Measurements from ENCODE around the gene SALL1. TPM values are rescaled to one million over a fixed set of nuclear protein-coding genes. Genes with fewer than 3 reads are reported as not detected.

The SALL1 gene
- total and polyA plus RNA-seq, 2 of the 8 experiments (the other 6 are each of a cell fraction or from before 2014, with no cell fraction given), result 33.7 to 56.8 TPM

GRCh38 chr16:51093726-51094280 lies 57.3 kb downstream of the SALL1 start (continued):
- TF ChIP-seq RXRA (IDR thresholded peaks at IDR 0.05; ENCODE audit: insufficient read depth, low read depth, low read length) (no peak), SP1 (IDR thresholded peaks at IDR 0.05; ENCODE audit: low read depth, low read length) (no peak), CEBPB (IDR thresholded peaks at IDR 0.05; ENCODE audit: low read depth, low read length) (no peak), POLR2AphosphoS5 (IDR thresholded peaks at IDR 0.05; ENCODE audit: low read depth, low read length) (no peak), EGR1 (IDR thresholded peaks at IDR 0.05; ENCODE audit: borderline replicate concordance, low read depth, low read length) (no peak)

Data from H1 (cell line).